Measurements from ENCODE around the gene ALX4.

ALX4 gene

DNA sequence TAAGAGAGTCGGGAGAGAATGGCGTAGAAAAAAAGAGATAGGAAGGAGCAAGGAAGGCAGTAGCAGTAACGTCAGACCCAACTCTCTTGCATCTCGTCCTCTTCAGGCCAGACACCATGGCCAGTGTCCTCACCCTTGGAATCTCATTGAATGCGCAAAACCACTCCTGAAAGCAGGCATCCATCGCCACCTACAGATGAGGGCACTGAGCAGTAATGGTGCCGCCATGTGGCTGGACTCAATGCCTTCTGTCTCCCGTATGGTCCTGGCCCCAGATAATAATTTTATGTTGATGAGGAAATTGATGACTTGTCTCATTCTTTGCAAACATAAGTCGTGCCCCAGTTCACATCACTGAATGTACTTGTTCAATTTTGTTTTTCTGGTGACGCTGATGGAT is 17.8 kb upstream of the ALX4 start:
- Histone ChIP-seq H3K27ac (ENCODE audit: low read length) (no peak overlapping the region), H3K9ac (ENCODE audit: low read depth, low read length) (no peak overlapping the region), H3K4me3 (ENCODE audit: low read depth in 1 of 2, low read length in 2 of 2) (no peak overlapping the region), H3K4me2 (ENCODE audit: insufficient read depth, low read length) (no peak overlapping the region), H3K4me1 (ENCODE audit: insufficient read depth, low read length) (no peaks in the 10 kb centered on the region), H3K36me3 (ENCODE audit: insufficient read depth, low read length) (no peaks in the 10 kb centered on the region), H3K79me2 (ENCODE audit: insufficient read depth, low read length) (no peaks in the 10 kb centered on the region), H3K27me3 (ENCODE audit: insufficient read depth, low read length, poor library complexity) (peaks cover 20% of the 10 kb centered on the region), H4K20me1 (ENCODE audit: insufficient read depth, low read length) (no peaks in the 10 kb centered on the region; the same call in 1 of the 2 replicates), H2AFZ (ENCODE audit: low read depth, low read length) (no peak overlapping the region), H3K9me3 (ENCODE audit: insufficient read depth, low read length, severe bottlenecking) (no peaks in the 10 kb centered on the region)
- TF ChIP-seq EZH2 (IDR thresholded peaks at IDR 0.05; ENCODE audit: borderline replicate concordance, low read depth, low read length, severe bottlenecking), result no peak
- TF ChIP-seq, protein P1, sequence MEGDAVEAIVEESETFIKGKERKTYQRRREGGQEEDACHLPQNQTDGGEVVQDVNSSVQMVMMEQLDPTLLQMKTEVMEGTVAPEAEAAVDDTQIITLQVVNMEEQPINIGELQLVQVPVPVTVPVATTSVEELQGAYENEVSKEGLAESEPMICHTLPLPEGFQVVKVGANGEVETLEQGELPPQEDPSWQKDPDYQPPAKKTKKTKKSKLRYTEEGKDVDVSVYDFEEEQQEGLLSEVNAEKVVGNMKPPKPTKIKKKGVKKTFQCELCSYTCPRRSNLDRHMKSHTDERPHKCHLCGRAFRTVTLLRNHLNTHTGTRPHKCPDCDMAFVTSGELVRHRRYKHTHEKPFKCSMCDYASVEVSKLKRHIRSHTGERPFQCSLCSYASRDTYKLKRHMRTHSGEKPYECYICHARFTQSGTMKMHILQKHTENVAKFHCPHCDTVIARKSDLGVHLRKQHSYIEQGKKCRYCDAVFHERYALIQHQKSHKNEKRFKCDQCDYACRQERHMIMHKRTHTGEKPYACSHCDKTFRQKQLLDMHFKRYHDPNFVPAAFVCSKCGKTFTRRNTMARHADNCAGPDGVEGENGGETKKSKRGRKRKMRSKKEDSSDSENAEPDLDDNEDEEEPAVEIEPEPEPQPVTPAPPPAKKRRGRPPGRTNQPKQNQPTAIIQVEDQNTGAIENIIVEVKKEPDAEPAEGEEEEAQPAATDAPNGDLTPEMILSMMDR (IDR thresholded peaks at IDR 0.05; ENCODE audit: borderline replicate concordance, extremely low read depth, low read length, poor library complexity, severe bottlenecking), result no peak
- no peak for ATAC-seq (ENCODE audit: insufficient read depth, low read depth)
- DNase-seq, result no peak

DNA sequence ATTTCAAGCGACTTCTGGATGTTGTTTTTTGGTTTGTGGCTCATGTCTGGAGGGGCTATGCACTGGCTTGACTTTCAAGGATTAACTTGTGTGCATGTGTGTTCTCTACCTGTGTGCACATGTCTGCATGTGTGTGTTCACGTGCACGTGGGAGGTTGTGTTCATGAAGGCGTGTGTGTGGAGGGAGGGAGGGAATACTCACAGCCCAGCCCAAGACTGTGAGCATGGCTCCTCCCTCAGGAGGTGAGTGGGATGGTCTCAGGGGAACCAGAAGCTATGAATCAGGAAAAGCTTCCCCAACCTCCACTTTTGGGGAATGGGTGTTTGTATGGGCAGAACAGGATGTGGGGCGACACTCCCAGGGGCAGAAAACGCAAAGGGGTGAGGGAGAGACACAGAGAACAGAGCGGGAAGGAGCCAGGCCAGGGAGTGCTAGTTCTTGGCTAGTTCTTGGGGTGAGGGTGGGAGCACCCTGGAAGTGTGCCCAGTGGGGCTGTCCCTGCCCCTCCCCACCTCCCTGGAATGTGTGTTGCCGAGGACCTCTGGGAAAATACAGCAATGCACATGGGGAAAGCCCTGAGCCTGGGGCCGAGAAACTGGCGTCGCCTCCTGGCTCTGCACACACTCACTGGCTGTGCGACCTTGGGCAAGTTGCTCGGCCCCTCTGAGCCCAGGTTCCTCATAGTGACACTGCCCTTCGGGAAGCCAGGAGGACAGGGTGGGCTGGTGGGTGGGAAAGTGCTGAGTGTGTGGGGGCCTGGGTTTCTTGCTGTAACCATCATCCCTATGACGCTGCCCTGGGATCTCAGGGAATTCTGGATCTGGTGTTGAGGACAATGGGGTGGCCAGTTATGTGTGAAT is 16.9 kb upstream of the ALX4 start:
- H3K4me3 ChIP-seq (ENCODE audit: low read depth in 1 of 2, low read length in 2 of 2), result no peak overlapping the region
- no peaks in the 10 kb centered on the region for H3K4me1 ChIP-seq (ENCODE audit: insufficient read depth, low read length)
- no peaks in the 10 kb centered on the region for H3K36me3 ChIP-seq (ENCODE audit: insufficient read depth, low read length)
- H3K4me2 ChIP-seq (ENCODE audit: insufficient read depth, low read length), result no peak overlapping the region
- no peaks in the 10 kb centered on the region; the same call in 1 of the 2 replicates for H4K20me1 ChIP-seq (ENCODE audit: insufficient read depth, low read length)
- no peaks in the 10 kb centered on the region for H3K9me3 ChIP-seq (ENCODE audit: insufficient read depth, low read length, severe bottlenecking)
- DNase-seq (no peak), ATAC-seq (ENCODE audit: insufficient read depth, low read depth) (no peak)
- no peak for TF ChIP-seq EZH2 (IDR thresholded peaks at IDR 0.05; ENCODE audit: borderline replicate concordance, low read depth, low read length, severe bottlenecking)
- TF ChIP-seq, protein P1 (IDR thresholded peaks at IDR 0.05; ENCODE audit: borderline replicate concordance, extremely low read depth, low read length, poor library complexity, severe bottlenecking), result no peak
- peaks cover 26% of the 10 kb centered on the region for H3K27me3 ChIP-seq (ENCODE audit: insufficient read depth, low read length, poor library complexity)
- H3K9ac ChIP-seq (ENCODE audit: low read depth, low read length), result no peak overlapping the region
- no peak overlapping the region for H3K27ac ChIP-seq (ENCODE audit: low read length)
- H3K79me2 ChIP-seq (ENCODE audit: insufficient read depth, low read length), result no peaks in the 10 kb centered on the region
- H2AFZ ChIP-seq (ENCODE audit: low read depth, low read length), result no peak overlapping the region

DNA sequence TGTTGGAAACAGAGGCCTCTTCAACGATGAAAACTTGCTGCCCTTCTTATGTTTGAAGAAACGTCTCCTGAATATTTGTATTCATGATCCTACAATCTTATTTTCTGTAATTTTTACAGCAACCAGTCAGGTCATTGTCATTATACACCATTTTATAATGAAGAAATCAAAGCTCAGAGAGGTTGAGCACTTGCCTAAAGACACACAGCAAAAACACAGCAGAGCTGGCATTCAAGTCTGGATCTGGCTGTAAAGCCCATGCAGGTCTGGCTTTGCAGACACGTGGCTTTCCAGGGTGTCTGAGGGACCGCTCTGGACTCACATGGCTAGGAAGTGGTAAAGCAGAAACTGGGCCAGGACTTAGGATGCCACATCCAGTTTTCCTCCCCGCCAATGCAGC is 15.8 kb upstream of the ALX4 start:
- H3K4me1 ChIP-seq (ENCODE audit: insufficient read depth, low read length), result no peaks in the 10 kb centered on the region
- no peak for TF ChIP-seq EZH2 (IDR thresholded peaks at IDR 0.05; ENCODE audit: borderline replicate concordance, low read depth, low read length, severe bottlenecking)
- TF ChIP-seq, protein P1 (IDR thresholded peaks at IDR 0.05; ENCODE audit: borderline replicate concordance, extremely low read depth, low read length, poor library complexity, severe bottlenecking), result no peak
- H3K79me2 ChIP-seq (ENCODE audit: insufficient read depth, low read length), result no peaks in the 10 kb centered on the region
- H3K4me3 ChIP-seq (ENCODE audit: low read depth in 1 of 2, low read length in 2 of 2), result no peak overlapping the region
- DNase-seq, result no peak
- H3K9ac ChIP-seq (ENCODE audit: low read depth, low read length), result no peak overlapping the region
- H4K20me1 ChIP-seq (ENCODE audit: insufficient read depth, low read length), result no peaks in the 10 kb centered on the region; the same call in 1 of the 2 replicates
- H3K27me3 ChIP-seq (ENCODE audit: insufficient read depth, low read length, poor library complexity), result peaks cover 34% of the 10 kb centered on the region
- H3K9me3 ChIP-seq (ENCODE audit: insufficient read depth, low read length, severe bottlenecking), result no peaks in the 10 kb centered on the region
- H2AFZ ChIP-seq (ENCODE audit: low read depth, low read length), result no peak overlapping the region
- no peak overlapping the region for H3K4me2 ChIP-seq (ENCODE audit: insufficient read depth, low read length)
- no peak overlapping the region for H3K27ac ChIP-seq (ENCODE audit: low read length)
- no peaks in the 10 kb centered on the region for H3K36me3 ChIP-seq (ENCODE audit: insufficient read depth, low read length)
- no peak for ATAC-seq (ENCODE audit: insufficient read depth, low read depth)

Measured in DND-41 (cell line).